Stimulated activated CD8-positive, alpha-beta memory T cell treated with anti-CD3 and anti-CD28 coated beads, Interleukin-7, amount 100 ng/mL, for 4 hours (primary cell): ENCODE measurements around the gene TMEM114.

Experiments
- DNase-seq, 2 donors: peaks; one replicate each; pipeline ENCODE4 v3.0.0-alpha.2; 2020; ENCODE audit warnings: low read depth in 2 of 2

The TMEM114 gene

GRCh38 chr16:8550728-8551387 lies 39.5 kb downstream of the TMEM114 start:
- DNase-seq, result no peak

- no peak for DNase-seq
Observed at GRCh38 chr16:8549843-8550412, 40.4 kb downstream of the TMEM114 start.

- DNase-seq, result no peak
Observed at GRCh38 chr16:8548166-8548565, 42.1 kb downstream of the TMEM114 start.

- no peak for DNase-seq
Observed at GRCh38 chr16:8547762-8548161, 42.5 kb downstream of the TMEM114 start.

GRCh38 chr16:8544406-8544805 lies 45.9 kb downstream of the TMEM114 start:
- no peak for DNase-seq

GRCh38 chr16:8543258-8543657 lies 47.1 kb downstream of the TMEM114 start:
- no peak for DNase-seq

- DNase-seq, result no peak
Observed at GRCh38 chr16:8542393-8542792, 47.9 kb downstream of the TMEM114 start.

- no peak for DNase-seq
Observed at GRCh38 chr16:8541868-8542267, 48.4 kb downstream of the TMEM114 start.

GRCh38 chr16:8537691-8538342 lies 52.5 kb downstream of the TMEM114 start:
- DNase-seq, result no peak

GRCh38 chr16:8533509-8533908 lies 56.8 kb downstream of the TMEM114 start:
- no peak for DNase-seq

- no peak for DNase-seq
Observed at GRCh38 chr16:8530752-8531384, 59.4 kb downstream of the TMEM114 start.

- no peak for DNase-seq
Observed at GRCh38 chr16:8528471-8528870, 61.8 kb downstream of the TMEM114 start.

GRCh38 chr16:8523932-8524331 lies 66.4 kb downstream of the TMEM114 start:
- DNase-seq, result no peak

- DNase-seq, result peak in 1 of 2 donors; percentile 1
Observed at GRCh38 chr16:8522757-8523156, 67.6 kb downstream of the TMEM114 start.

- DNase-seq, result no peak
Observed at GRCh38 chr16:8519643-8520042, 70.7 kb downstream of the TMEM114 start.
